ENCODE measurements around the gene PAPPA2.
"Not testable (repeated sequence)": the region's sequence is repeated elsewhere in the genome, so short reads cannot be mapped to it uniquely, and the experiment has no call there.

Gene PAPPA2

DNA sequence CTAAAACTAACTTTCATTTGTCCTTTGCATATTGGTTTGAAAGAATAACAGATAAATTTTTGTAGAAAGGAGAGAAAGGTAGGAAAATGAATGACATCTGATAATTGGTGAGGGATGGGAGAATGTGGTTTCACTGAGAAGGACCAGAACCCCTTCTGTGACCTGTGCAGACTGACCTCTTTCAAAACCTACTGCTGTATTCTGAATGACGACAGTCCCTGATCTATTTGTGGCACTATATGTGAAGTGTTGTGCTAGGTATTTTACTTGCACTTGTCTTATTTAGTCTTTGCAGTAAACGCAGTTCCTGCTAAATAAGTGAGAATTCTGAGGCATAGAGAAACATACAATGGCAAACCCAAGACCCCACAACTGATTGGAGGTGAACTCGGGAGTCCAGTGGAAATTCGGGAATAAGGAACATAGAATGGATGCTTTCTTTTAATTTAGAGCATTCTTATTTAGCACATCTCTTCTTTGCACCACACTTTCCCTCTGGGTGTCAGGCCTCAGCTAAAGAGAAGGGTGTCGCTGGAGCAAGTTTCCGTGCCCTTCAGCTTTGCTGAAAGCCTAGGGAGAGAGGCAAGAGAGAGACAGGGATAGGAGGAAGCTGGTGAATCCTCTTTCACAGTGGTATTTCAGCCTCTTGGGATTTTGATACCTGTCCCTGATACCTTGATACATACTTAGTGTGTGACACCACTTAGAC, 230.2 kb downstream of the PAPPA2 start:
- DNase-seq (ENCODE audit: low read depth): no peak

DNA sequence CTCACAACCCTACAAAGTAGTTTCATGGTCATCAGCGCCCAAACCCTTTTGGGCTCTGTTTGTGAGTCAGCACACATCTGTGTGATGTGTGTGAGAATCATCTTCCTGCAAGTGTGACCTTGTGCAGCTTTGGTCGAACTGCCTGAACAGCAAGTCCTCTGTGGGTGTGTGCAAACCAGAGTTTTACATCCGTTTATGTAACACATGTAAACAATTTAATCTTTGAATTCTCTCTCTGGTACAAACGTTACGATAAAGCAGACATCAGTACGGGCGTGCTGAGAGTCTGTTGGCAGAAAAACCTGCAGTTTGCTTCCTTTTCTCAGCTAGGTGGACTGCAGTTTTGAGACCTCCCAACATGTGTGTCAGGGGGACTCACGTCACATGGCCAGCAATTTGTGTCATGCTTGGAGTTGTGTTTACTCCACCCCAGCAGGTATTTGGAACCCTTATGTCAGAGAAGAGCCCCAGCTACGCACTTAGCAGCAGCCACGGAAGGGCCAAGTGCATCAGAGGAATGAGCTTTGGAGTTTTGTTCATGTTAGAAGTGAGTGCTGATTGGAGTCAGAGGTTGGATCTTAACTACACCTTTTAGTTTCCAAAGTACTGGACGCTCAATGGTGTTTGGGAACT, 230.8 kb downstream of the PAPPA2 start:
- DNase-seq (ENCODE audit: low read depth): no peak

DNA sequence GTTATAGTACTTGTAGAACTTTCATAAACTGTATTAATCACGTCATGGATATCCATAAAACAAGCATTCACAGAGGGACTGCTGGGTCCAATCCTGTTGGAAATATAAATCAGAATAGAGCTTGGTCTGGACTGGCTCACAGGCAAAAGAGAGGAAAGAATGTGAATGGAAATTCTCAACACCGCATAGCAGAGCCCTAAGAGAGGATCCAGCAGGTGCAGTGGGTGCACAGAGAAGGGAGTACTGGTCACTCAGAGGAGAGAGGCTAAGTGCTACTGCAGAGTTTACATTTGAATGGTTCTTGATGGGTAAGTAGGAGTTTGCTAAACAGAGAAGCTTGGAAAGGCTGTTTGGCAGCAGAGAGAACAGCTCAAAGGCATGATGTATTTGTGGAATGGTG, 231.7 kb downstream of the PAPPA2 start:
- DNase-seq (ENCODE audit: low read depth): no peak

DNA sequence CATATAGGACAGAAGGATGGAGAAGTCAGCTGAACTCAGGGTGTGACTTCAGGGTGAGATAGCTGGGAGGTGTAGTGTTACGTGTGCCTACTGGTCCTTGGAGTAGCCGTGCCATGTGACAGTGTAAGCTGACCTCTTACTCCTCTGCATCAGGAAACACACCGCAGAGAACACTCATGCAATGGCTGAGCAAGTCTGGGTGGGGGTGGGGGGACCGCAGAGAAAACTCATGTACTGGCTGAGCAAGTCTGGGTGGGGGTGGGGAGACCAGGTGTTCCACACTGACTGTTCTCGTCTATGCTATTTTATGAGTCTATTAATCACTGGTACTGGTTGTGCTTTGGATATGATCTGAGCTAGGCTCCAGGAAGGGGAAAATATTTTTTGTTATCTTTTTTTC, 233.1 kb downstream of the PAPPA2 start:
- no peak for DNase-seq (ENCODE audit: low read depth)

DNA sequence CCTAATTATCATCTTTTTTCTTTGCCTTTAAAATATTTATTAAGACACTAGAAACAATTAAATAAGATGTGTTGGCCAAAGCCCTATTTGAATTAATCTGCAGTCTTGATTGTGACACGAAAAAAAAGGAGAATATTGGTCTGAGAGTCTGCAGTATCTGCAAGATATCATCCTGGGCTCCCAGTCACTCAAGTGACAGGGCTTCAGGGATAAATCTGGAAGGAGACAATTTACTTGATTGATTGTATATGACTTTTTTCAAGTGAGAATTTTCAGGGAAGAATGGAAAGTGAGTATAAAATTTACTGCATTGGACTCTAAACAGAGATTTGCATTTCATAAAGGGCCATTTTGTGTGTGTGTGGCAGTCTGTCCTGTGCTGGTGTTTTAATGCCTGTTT, 233.7 kb downstream of the PAPPA2 start:
- no peak for DNase-seq (ENCODE audit: low read depth)

DNA sequence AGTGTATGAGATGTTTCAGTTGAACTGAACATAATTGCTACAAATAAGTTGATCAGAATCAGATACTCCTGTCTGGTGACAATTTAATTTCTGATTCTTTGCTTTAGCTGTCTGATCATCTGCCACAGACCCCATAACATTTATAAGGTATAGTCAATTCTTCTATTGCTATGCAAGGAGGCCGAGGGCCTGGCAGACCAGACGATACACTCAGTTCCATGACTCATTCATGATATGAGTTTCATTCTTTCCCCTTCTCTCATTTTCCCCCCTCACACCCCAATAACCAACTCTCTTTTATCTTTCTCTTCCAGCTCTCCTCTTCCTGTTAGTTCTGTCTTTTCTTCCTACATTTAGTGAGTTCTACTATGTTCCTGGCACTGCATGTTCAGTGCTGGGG, 236.8 kb downstream of the PAPPA2 start:
- DNase-seq (ENCODE audit: low read depth): no peak

DNA sequence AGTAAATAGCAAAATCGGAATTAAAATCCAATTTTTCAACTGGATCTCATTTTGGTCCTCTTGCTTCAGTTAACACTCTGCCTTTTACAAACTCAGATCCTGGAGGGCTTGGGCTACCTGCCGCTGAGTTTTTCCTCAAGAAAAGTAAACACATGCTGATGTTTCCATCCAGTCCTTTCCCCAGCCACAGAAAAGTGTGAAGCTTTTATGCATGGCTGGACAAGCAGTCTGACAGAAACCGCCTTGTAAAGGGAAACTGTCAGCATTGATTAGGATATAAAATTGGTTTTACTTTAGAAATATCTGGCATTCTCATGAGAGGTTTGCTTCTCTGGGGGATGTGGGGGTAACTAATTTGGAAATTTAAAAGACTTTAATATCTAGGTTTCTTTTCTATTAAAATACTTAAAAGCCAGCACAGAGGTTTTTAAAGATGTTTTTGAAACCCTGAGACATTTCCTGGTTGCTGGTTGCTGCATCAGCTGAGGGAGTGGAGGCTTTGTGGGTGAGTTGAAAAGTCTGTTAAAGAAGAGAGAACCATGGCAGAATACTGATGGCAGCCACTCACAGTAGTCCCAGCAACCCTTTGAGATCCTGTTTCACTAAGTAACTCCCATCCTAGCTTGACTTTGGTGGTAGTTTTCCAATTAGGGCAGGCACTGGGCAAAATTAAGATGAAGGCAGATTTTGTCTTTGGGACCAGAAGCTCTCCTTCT, 238.3 kb downstream of the PAPPA2 start:
- DNase-seq (ENCODE audit: low read depth): no peak

DNA sequence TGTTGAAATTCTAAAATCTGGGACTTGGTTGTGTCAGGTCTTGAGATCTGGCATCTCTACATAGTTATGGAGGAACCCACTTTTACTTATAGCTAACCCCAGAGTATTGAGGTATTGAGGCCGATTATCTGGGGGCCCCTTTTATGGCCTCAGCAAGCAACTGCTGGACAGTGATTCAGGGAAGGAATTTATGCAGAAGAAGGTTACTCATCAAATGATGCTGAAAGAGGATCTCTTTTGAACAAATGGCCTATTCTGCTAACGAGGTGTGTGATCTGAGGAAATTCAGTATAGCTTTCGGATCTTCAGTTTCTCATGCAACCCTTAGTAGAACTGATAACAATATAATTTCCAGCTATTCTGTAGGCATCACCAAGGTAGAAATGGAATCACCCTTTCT, 239.9 kb downstream of the PAPPA2 start:
- DNase-seq (ENCODE audit: low read depth): no peak

DNA sequence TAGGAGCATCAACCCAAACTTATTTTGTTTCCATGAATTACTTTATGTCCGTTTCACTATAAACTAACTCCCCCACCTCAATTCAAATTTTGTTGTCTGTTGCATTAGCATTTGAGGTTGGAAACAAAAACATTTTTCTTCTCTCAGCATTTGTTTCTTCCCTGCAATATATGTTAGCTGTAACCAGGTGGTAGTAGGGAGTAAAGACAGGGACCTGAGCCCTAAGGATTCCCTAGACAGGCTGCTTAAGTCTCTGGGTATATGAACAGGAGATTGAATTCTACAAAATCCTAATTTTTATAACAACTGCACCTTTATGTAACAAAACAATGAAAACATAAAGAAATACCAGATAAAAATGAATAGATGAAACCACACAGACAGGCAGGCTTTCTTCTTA, 242.6 kb downstream of the PAPPA2 start:
- DNase-seq (ENCODE audit: low read depth): no peak

DNA sequence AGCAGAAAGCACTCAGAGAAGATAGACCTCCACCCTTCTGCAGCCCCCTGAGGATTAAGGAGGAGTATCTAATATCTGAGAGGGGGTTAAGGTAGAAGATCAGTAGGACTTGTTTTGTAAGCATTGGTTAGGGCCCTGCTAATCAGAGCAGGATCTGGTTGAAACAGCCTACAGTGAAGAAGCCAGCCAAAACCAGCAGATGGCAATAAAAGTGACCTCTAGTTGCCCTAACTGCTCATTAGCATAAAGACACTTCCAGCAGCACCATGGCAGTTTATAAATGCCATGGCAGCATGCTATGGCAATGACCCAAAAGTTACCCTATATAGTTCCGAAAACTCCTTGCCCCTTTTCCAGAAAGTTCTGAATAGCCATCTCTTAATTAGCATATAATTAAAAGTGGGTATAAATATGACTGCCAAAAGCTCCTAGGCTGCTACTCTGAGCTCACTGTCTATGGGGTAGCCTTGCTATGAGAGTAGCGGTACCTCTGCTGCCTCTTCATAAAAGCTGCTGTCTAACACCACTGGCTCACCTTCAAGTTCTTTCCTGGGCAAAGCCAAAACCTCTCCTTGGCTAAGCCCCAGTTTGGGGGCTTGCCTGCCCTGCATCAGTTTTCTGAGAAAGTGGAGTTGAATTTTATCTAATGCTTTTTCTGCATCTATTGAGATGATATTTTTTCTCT, 254.2 kb downstream of the PAPPA2 start:
- DNase-seq (ENCODE audit: low read depth): no peak

DNA sequence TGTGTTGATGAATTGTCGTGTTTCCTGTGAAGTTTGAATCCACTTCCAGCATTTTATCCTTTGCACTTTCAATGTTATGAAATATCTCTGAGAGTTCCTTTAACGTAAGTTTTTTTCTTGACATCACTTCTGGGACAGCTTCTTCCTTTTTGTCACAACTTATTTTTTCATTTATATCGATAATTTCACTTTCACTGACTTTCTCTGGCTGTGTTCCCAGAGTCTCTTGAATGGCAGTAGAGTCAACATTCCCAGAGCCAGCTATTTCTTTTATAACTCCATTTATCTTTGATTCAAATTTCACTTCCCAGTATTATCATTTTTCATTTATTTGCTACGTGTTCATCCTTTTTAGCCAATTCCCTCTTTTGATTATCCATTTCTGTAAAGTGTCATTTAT, 256.5 kb downstream of the PAPPA2 start:
- no peak for DNase-seq (ENCODE audit: low read depth)

DNA sequence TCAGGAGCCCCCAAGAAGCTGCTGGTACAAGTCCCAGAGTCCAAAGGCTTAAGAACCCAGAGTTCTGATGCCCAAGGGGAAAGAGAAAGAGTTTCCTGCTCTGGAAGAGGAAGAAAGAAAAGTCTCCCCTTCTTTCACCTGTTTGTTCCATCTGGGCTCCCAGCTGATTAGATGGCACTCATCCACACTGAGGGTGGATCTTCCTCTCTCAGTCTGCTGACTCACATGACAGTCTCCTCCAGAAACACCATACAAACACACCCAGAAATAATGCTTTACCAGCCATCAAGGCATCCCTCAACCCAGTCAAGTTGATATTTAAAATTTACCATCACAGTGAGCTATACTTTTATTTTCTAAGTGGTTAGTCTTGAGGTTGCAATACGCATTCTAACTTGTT, 257.9 kb downstream of the PAPPA2 start:
- no peak for DNase-seq (ENCODE audit: low read depth)

DNA sequence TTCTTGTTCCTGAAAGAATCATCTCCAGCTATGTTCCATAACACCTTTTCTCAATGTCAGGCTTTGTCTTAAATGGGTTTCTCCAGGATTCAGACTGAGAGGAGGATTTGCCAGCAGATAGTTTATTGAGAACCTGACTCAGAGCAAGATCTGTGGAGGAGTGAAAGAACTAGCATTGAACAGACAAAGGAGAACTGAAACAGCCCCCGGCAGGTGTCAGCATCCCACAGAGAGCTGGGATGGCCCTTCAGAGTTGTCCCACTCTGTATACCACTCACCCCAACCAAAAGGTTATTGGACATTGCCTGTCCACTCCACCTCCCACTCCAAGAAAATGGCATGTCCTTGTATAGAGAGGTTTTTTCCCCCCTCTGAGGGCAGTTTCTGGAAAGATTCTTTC, 270.7 kb downstream of the PAPPA2 start:
- DNase-seq (ENCODE audit: low read depth): no peak

DNA sequence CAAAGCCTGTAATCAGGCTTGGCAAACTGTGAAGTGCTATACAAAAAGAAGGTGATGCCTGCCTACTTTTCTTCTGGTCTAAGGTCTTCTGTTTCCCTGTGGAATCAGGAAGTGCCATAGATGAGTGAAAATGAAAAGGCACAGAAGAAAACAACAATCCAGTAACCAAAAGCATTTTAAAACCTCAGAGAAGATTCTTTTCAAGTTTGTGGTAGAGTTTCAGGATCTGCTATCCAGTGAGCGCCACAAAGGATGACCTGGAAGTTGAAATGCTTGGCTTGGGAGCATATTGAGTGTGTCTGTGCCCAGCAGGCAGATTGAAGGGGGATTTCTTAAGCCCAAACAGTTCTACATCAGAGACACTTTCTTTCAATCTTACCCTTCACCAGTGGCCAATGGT, 272.2 kb downstream of the PAPPA2 start:
- no peak for DNase-seq (ENCODE audit: low read depth)

DNA sequence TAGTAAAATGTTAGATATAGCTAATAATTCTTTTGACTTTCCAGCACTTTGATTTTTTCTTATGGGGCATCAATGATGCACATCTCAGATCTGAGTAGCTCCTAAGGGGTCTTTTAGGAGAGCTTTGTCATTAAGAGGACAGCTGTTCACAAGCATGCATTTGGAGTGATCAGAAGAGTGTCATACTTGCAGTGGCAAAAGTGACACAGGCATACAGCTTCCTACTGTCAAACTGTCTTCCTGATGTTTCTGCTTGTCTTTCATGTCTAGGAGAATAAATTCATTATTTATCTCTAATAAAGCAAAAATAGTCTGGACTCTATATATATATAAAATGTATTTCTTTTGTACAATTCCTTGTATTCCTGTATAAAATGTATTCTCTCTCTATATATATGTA, 273.0 kb downstream of the PAPPA2 start:
- DNase-seq (ENCODE audit: low read depth): no peak

DNA sequence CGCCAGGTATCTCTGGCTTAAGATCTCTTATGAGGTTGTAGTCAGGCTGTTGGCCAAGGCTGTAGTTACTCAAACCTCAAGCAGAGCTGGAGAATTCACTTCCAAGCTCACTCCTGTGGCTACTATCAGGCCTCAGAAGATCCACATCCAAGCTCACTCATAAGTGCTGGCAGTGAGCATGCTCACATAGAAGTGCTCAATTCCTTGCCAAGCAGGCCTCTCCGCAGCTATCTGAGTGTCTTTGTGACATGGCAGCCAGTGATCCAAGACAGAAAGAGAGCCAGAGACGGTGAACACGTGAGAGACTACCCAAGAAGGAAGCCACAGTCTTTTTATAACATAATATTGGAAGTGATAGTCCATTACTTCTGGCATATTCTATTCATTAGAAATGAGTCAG, 278.2 kb downstream of the PAPPA2 start:
- DNase-seq (ENCODE audit: low read depth): no peak

DNA sequence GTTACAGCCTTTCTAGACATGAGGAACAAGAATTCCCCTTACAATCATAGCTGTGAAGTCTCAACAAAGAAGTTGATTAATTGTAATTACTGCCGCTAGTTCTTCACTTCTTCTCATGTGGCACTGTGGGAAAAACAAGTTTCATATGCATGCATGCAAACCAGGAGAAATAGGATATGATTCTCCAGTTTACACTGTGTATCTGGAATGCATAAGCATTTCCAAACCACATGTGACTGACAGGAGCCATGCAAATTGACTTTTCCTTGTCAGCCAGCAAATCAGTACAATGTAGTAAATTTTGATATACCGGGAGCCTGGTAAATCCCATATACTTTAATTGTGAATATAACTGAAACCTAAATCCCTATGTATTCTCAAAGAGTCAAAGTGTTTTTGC, 279.3 kb downstream of the PAPPA2 start:
- no peak for DNase-seq (ENCODE audit: low read depth)

DNA sequence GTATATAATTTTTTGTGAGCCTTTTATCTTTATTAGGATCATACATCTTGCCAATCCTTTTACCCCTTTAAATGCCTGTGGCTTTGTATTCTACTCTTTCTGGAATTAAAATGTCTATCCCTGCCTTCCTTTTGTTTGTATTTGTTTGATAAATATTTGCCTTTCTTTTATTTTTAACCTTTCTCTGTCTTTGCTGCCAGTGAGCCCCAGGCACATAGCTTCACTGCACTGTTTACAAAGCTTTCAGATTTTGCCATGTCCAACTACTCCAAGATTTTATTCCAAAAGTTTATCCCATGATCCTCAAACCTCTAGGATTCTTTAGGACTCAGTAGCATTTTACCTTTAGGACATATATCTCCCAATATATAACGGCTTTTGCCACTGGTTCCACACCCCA, 281.2 kb downstream of the PAPPA2 start:
- no peak for DNase-seq (ENCODE audit: low read depth)

DNA sequence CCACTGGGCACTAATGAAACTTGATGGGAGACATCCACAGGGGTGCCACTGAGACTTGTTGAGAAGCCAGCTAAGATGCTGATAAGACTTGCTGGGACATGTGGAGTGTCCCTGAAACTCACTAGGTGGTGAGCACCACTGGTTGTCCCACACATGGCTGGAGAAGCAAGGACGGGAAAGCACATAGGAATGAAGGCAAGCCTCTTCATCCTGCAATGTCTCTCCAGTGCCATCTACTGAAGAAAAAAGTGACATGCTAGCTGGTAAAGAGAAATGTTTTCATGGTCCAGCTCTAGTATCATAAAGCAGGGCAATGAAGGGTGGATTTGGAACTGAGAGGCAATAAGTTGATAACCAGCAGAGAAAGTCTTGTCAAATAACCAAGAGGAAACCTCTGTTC, 283.0 kb downstream of the PAPPA2 start:
- DNase-seq (ENCODE audit: low read depth): no peak

DNA sequence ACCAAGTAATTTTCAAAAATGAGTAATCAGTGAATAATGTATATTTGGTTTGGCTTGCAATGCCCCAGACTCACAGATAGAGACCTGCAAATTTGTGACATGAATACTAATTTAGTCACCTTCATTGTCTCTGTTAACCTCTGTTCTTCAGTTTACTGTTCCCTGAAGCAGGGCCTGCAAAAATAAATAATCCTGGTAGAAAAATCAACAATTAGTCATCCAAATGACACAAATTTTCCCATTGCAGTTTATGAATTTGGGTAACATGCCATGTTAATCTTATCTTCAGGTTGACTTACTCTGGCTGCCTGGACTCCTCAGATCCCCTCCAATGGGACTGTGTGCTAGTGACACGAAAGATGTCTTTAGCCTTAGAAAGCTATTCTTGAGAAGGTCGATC, 289.5 kb downstream of the PAPPA2 start:
- no peak for DNase-seq (ENCODE audit: low read depth)

DNA sequence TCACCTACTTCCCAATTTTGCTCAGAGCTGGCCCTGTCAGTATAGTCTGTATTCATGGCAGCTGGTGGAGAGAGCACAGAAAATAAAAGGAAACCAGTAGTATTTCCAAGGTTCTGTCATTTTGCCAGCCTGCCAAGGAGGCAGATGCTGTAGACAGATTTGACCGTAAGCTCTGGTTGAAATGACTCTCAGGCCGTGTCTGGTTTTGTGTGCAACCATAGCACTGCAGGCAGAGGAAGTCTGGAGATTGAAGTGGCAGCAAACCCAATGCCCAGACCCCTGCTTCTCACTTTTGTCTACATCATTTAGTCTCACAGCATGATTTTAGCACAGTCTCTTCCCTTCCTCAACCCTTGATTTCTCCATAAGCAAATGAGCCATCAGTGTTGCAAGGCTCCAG, 291.7 kb downstream of the PAPPA2 start:
- no peak for DNase-seq (ENCODE audit: low read depth)

DNA sequence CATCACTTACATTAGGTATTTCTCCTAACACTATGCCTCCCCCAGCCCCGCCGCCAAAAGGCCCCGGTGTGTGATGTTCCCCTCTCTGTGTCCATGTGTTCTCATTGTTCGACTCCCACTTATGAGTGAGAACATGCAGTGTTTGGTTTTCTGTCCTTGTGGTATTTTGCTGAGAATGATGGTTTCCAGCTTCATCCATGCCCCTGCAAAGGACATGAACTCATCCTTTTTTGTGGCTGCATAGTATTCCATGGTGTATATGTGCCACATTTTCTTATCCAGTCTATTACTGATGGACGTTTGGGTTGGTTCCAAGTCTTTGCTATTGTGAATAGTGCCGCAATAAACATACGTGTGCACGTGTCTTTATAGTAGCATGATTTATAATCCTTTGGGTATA, 293.8 kb downstream of the PAPPA2 start:
- not testable (repeated sequence) for DNase-seq (ENCODE audit: low read depth)

DNA sequence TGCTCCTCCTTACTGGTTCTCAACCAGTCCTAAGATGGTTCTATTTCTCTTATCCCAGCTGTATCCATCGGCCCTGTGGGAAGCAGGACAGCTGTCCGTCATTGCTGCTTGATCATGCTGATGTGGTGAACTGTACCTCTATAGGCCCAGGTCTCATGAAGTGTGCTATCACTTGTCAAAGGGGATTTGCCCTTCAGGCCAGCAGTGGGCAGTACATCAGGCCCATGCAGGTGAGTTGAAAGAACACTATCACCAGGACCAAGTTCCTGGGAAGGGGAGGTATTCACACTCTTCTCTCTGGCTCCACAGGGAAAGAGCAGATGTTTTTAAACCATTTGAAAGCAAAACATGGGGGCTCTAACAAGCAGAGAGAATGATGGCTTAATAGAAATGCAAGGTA, 302.6 kb downstream of the PAPPA2 start:
- DNase-seq (ENCODE audit: low read depth): no peak

Data from HS-27A (cell line).